HG03060 (cell line): Measurements from ENCODE around the gene C10orf90.
"Not testable (repeated sequence)": the region's sequence is repeated elsewhere in the genome, so short reads cannot be mapped to it uniquely, and the experiment has no call there.

Source experiments
- ATAC-seq: cut with Tn5 transposase; IDR thresholded peaks from one replicate; pipeline ENCODE4 v1.9.1; 2021; ENCODE audit warnings: low read depth, moderate number of reproducible peaks; ENCODE audit not compliant: unreplicated experiment

The C10orf90 gene

GRCh38 chr10:126561921-126562680, 108.4 kb downstream of the C10orf90 start:
- no peak for ATAC-seq

- no peak for ATAC-seq
Measured at GRCh38 chr10:126561294-126561920, 109.1 kb downstream of the C10orf90 start.

GRCh38 chr10:126558881-126559280, 111.6 kb downstream of the C10orf90 start:
- no peak for ATAC-seq

- no peak for ATAC-seq
Measured at GRCh38 chr10:126551202-126551601, 119.3 kb downstream of the C10orf90 start.

GRCh38 chr10:126550586-126550985, 119.9 kb downstream of the C10orf90 start:
- ATAC-seq, result not testable (repeated sequence)

GRCh38 chr10:126549344-126549743, 121.1 kb downstream of the C10orf90 start:
- no peak for ATAC-seq

- no peak for ATAC-seq
Measured at GRCh38 chr10:126544565-126544964, 125.9 kb downstream of the C10orf90 start.

- no peak for ATAC-seq
Measured at GRCh38 chr10:126538439-126539135, 131.9 kb downstream of the C10orf90 start.

GRCh38 chr10:126536656-126537055, 133.8 kb downstream of the C10orf90 start:
- no peak for ATAC-seq

GRCh38 chr10:126536148-126536547, 134.3 kb downstream of the C10orf90 start:
- ATAC-seq, result no peak

GRCh38 chr10:126533644-126534043, 136.8 kb downstream of the C10orf90 start:
- ATAC-seq, result no peak

GRCh38 chr10:126528315-126528835, 142.1 kb downstream of the C10orf90 start:
- no peak for ATAC-seq

GRCh38 chr10:126527645-126528314, 142.7 kb downstream of the C10orf90 start:
- ATAC-seq, result no peak

- no peak for ATAC-seq
Measured at GRCh38 chr10:126525326-126525725, 145.2 kb downstream of the C10orf90 start.

GRCh38 chr10:126524526-126524925, 146.0 kb downstream of the C10orf90 start:
- ATAC-seq, result no peak

- no peak for ATAC-seq
Measured at GRCh38 chr10:126523071-126523470, 147.4 kb downstream of the C10orf90 start.

- no peak for ATAC-seq
Measured at GRCh38 chr10:126521399-126521798, 149.1 kb downstream of the C10orf90 start.

GRCh38 chr10:126520751-126521317, 149.7 kb downstream of the C10orf90 start:
- no peak for ATAC-seq

- ATAC-seq, result no peak
Measured at GRCh38 chr10:126519992-126520391, 150.5 kb downstream of the C10orf90 start.

GRCh38 chr10:126519185-126519584, 151.3 kb downstream of the C10orf90 start:
- no peak for ATAC-seq
